H1 (cell line): ENCODE results near the gene LAIR1. TPM values are rescaled to one million over a fixed set of nuclear protein-coding genes. Genes with fewer than 3 reads are reported as not detected.
A peak's percentile ranks its signal among the peaks of the same experiment; 100 is the strongest.

Experiments
- CTCF ChIA-PET: fragments of 300-600 bp; sonication (Branson Sonifier 250); formaldehyde crosslinking; loops from one replicate; lab custom pipeline; 2021; ENCODE audit not compliant: partially characterized antibody; lab: Charles Lee
- POLR2A ChIA-PET: fragments of 300-600 bp; sonication (Branson Sonifier 250); formaldehyde crosslinking; loops from one replicate; lab custom pipeline; 2021; ENCODE audit warnings: inconsistent platforms; ENCODE audit not compliant: partially characterized antibody; lab: Charles Lee
- DNase-seq, 2 experiments: peaks; one replicate each; pipeline versions ENCODE4 v3.0.0 to v3.0.0-alpha.2; 2010 to 2022; ENCODE audit warnings: low spot score in 2 of 2, low read depth in 1 of 2, mixed read lengths in 1 of 2
- FAIRE-seq: peaks from 2 replicates; lab custom pipeline; 2011; peaks lifted over from hg19 to GRCh38; lab: Jason Lieb, UNC
- H2AFZ ChIP-seq: 2 replicates; pipeline ENCODE4 v1.8.1; 2012; ENCODE audit warnings: low read length, inconsistent platforms
- H2AK5ac ChIP-seq: 2 replicates; pipeline ENCODE4 v1.6.1; 2013; ENCODE audit warnings: low read depth, low read length
- H2BK120ac ChIP-seq: replicated peaks from 2 replicates; pipeline ENCODE3; 2013; ENCODE audit warnings: low read depth, low read length, inconsistent platforms
- H2BK12ac ChIP-seq: 2 replicates; pipeline ENCODE4 v1.6.1; 2013; ENCODE audit warnings: low read depth, low read length
- H2BK15ac ChIP-seq: 2 replicates; pipeline ENCODE4 v1.6.1; 2013; ENCODE audit warnings: low read length
- H2BK20ac ChIP-seq: 2 replicates; pipeline ENCODE4 v1.6.1; 2013; ENCODE audit warnings: low read length
- H2BK5ac ChIP-seq: 2 replicates; pipeline ENCODE4 v1.6.1; 2013; ENCODE audit warnings: low read depth, low read length
- H3K14ac ChIP-seq: 2 replicates; pipeline ENCODE4 v1.6.1; 2013; ENCODE audit warnings: inconsistent platforms; ENCODE audit not compliant: insufficient read length
- H3K18ac ChIP-seq: 2 replicates; pipeline ENCODE4 v1.6.1; 2013; ENCODE audit warnings: low read length; ENCODE audit errors: extremely low read depth
- H3K23ac ChIP-seq: 2 replicates; pipeline ENCODE4 v1.6.1; 2013; ENCODE audit warnings: inconsistent platforms; ENCODE audit not compliant: insufficient read length
- H3K23me2 ChIP-seq: 2 replicates; pipeline ENCODE4 v1.6.1; 2013; ENCODE audit warnings: low read depth, low read length
- H3K27ac ChIP-seq: 2 replicates; pipeline ENCODE4 v1.6.1; 2011; ENCODE audit warnings: low read depth, low read length, inconsistent platforms
- H3K27me3 ChIP-seq, 4 experiments: replicated peaks in 1 of 4; 1 replicate in 1 of 4; 2 replicates in 3 of 4; pipeline versions ENCODE4 v1.6.1 to v1.8.1; 2011 to 2013; ENCODE audit warnings: low read length in 3 of 4, mild to moderate bottlenecking in 3 of 4, inconsistent platforms in 2 of 4, mixed read lengths in 2 of 4, moderate library complexity in 1 of 4; ENCODE audit not compliant: control insufficient read depth in 3 of 4, insufficient read depth in 3 of 4; ENCODE audit errors: extremely low read depth in 1 of 4
- H3K36me3 ChIP-seq, 4 experiments: 2 replicates each; pipeline versions ENCODE4 v1.6.1 to v1.8.1; 2011 to 2013; ENCODE audit warnings: mild to moderate bottlenecking in 4 of 4, low read length in 3 of 4, moderate library complexity in 2 of 4, control low read depth in 1 of 4, inconsistent platforms in 1 of 4; ENCODE audit not compliant: insufficient read depth in 4 of 4, control insufficient read depth in 2 of 4
- H3K4ac ChIP-seq: replicated peaks from 2 replicates; pipeline ENCODE3; 2013; ENCODE audit warnings: low read length, low read depth, mixed read lengths, inconsistent platforms; ENCODE audit not compliant: insufficient read length
- H3K4me1 ChIP-seq, 4 experiments: replicated peaks in 1 of 4; 1 replicate in 1 of 4; 2 replicates in 3 of 4; pipeline versions ENCODE4 v1.6.1 to v1.8.1; 2011 to 2013; ENCODE audit warnings: low read length in 3 of 4, inconsistent platforms in 2 of 4, mixed read lengths in 1 of 4; ENCODE audit not compliant: insufficient read depth in 4 of 4, control insufficient read depth in 3 of 4
- H3K4me2 ChIP-seq, 2 experiments: 2 replicates each; pipeline versions ENCODE4 v1.6.1 to v1.8.1; 2011 to 2013; ENCODE audit warnings: low read depth in 2 of 2, low read length in 2 of 2, control low read depth in 1 of 2, inconsistent platforms in 1 of 2, mild to moderate bottlenecking in 1 of 2; ENCODE audit not compliant: insufficient read depth in 1 of 2
- H3K4me3 ChIP-seq, 4 experiments: fragments of 200-600, 300-600 bp in 1 of 4; sonication (generic), shearing (Covaris generic), sonication (Bioruptor Twin) in 1 of 4; 2 replicates each; pipeline versions ENCODE4 v1.5.1 to v1.8.1; 2011 to 2016; ENCODE audit warnings: low read length in 4 of 4, low read depth in 3 of 4, control low read depth in 2 of 4, inconsistent platforms in 2 of 4, mild to moderate bottlenecking in 2 of 4, mixed read lengths in 1 of 4, moderate library complexity in 1 of 4; ENCODE audit not compliant: insufficient read depth in 2 of 4; ENCODE audit errors: extremely low read depth in 1 of 4
- H3K56ac ChIP-seq: replicated peaks from 2 replicates; pipeline ENCODE3; 2013; ENCODE audit warnings: low read depth, mild to moderate bottlenecking, mixed read lengths, low read length, inconsistent platforms; ENCODE audit not compliant: insufficient read length
- H3K79me1 ChIP-seq: 2 replicates; pipeline ENCODE4 v1.6.1; 2013; ENCODE audit warnings: low read depth, low read length, control low read depth
- H3K79me2 ChIP-seq, 2 experiments: 2 replicates each; pipeline versions ENCODE4 v1.6.1 to v1.8.1; 2012 to 2013; ENCODE audit warnings: low read length in 2 of 2, mild to moderate bottlenecking in 2 of 2, inconsistent platforms in 1 of 2; ENCODE audit not compliant: insufficient read depth in 2 of 2, control insufficient read depth in 1 of 2
- H3K9ac ChIP-seq, 4 experiments: replicated peaks in 1 of 4; 1 replicate in 1 of 4; 2 replicates in 3 of 4; pipeline versions ENCODE4 v1.6.1 to v1.8.1; 2011 to 2013; ENCODE audit warnings: low read depth in 3 of 4, low read length in 3 of 4, control low read depth in 2 of 4, mild to moderate bottlenecking in 2 of 4, moderate library complexity in 2 of 4, inconsistent platforms in 1 of 4; ENCODE audit errors: extremely low read depth in 1 of 4
- H3K9me3 ChIP-seq, 2 experiments: 2 replicates each; pipeline versions ENCODE4 v1.6.1 to v1.8.1; 2012 to 2013; ENCODE audit warnings: mild to moderate bottlenecking in 2 of 2, moderate library complexity in 2 of 2, control low read depth in 1 of 2, inconsistent platforms in 1 of 2, low read depth in 1 of 2, low read length in 1 of 2, mixed read lengths in 1 of 2; ENCODE audit not compliant: insufficient read depth in 2 of 2
- H4K20me1 ChIP-seq, 2 experiments: replicated peaks in 1 of 2; 2 replicates each; pipeline versions ENCODE3 to v1.8.1; 2011 to 2013; ENCODE audit warnings: inconsistent platforms in 2 of 2, low read length in 2 of 2, mild to moderate bottlenecking in 1 of 2; ENCODE audit not compliant: insufficient read depth in 2 of 2, control insufficient read depth in 1 of 2
- H4K5ac ChIP-seq: 2 replicates; pipeline ENCODE4 v1.6.1; 2013; ENCODE audit warnings: low read length, low read depth, mixed read lengths, inconsistent platforms; ENCODE audit not compliant: insufficient read length
- H4K8ac ChIP-seq: 2 replicates; pipeline ENCODE4 v1.8.0; 2013; ENCODE audit warnings: mild to moderate bottlenecking, moderate library complexity, low read length, inconsistent platforms; ENCODE audit not compliant: insufficient read depth; ENCODE audit errors: extremely low read depth
- H4K91ac ChIP-seq: replicated peaks from 2 replicates; pipeline ENCODE3; 2013; ENCODE audit warnings: low read length, mixed read lengths, inconsistent platforms; ENCODE audit not compliant: insufficient read length
- EP300 ChIP-seq, 2 experiments: IDR thresholded peaks; 1 replicate in 1 of 2; 2 replicates in 1 of 2; pipeline ENCODE4 v1.6.1; 2011 to 2012; ENCODE audit warnings: low read depth in 2 of 2, low read length in 2 of 2, mild to moderate bottlenecking in 2 of 2, borderline replicate concordance in 1 of 2, inconsistent platforms in 1 of 2, moderate library complexity in 1 of 2
- FOSL1 ChIP-seq: IDR thresholded peaks from 2 replicates; pipeline ENCODE4 v1.6.1; 2011; ENCODE audit warnings: mild to moderate bottlenecking, low read depth, low read length, moderate library complexity; ENCODE audit not compliant: insufficient read depth
- GTF2F1 ChIP-seq: IDR thresholded peaks from 2 replicates; pipeline ENCODE4 v1.6.1; 2012; ENCODE audit warnings: low read depth, low read length, improper control_type of control experiment, borderline replicate concordance
- HDAC2 ChIP-seq, 2 experiments: fragments of 300-600 bp in 1 of 2; sonication (generic) in 1 of 2; IDR thresholded peaks; 2 replicates each; pipeline ENCODE4 v1.6.1; 2011 to 2012; ENCODE audit warnings: low read depth in 2 of 2, low read length in 2 of 2, mild to moderate bottlenecking in 2 of 2, moderate library complexity in 2 of 2, borderline replicate concordance in 1 of 2, inconsistent platforms in 1 of 2
- YY1 ChIP-seq: IDR thresholded peaks from 2 replicates; pipeline ENCODE4 v1.6.1; 2011; ENCODE audit warnings: low read depth, mild to moderate bottlenecking, low read length
- ZNF274 ChIP-seq: IDR thresholded peaks from 2 replicates; pipeline ENCODE4 v1.7.0; 2012; ENCODE audit warnings: low read length, borderline replicate concordance; ENCODE audit errors: extremely low read depth
- whole genome bisulfite sequencing, 2 experiments: shearing (Covaris generic) in 1 of 2; methylation state at CpG; one replicate each; pipeline versions ENCODE4 v1.1.6 to v1.1.7; 2013 to 2015; ENCODE audit warnings: low lambda C conversion rate in 2 of 2, mixed read lengths in 2 of 2, inconsistent platforms in 1 of 2, low coverage in 1 of 2, missing lambda C conversion rate in 1 of 2; ENCODE audit not compliant: insufficient replicate concordance in 2 of 2, insufficient coverage in 1 of 2, insufficient read length in 1 of 2; ENCODE audit errors: extremely low coverage in 1 of 2, missing lambda C conversion rate in 1 of 2; 5-methylcytosine and 5-hydroxymethylcytosine counted together
- polyA plus RNA-seq, 7 experiments: library from polyadenylated mRNA; depleted of rRNA in 3 of 7; stranded (reverse) in 5 of 7; unstranded in 2 of 7; fragments of >200 nt in 5 of 7; fragments of 200-250 nt in 2 of 7; gene quantifications; 1 replicate in 5 of 7; 2 replicates in 1 of 7; 4 replicates in 1 of 7; pipeline versions ENCODE4 v1.2.1 to v1.2.3, GENCODE V29; 2011 to 2013; ENCODE audit warnings: missing spikeins in 2 of 7, mixed read lengths in 2 of 7
- total RNA-seq: library from RNA; stranded (reverse); fragmentation: NEBNext Ultra II Directional; extraction: Animal tissue kit (Norgen Biotek cat#: 25700); gene quantifications from 2 replicates; pipeline ENCODE4 v1.2.1, GENCODE V29; 2021

Gene LAIR1
- total and polyA plus RNA-seq, 2 of the 8 experiments (the other 6 are each of a cell fraction or from before 2014, with no cell fraction given) = 0.18 TPM; not detected in 1

DNA sequence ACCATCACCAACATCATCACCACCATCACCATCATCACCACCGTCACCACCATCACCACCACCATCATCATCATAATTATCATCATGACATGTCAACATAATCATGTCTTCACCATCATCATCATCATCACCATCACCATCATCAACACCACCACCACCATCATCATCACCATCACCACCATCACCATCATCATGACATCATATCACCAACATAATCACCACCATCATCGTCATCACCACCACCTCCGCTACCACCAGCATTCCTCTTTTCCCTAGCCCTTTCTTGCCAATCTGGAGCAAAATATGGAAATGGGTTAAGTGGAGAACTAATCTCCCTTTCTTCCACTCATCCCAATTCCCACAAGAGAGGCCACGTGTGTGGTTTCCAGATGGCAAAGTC is 49.4 kb upstream of the LAIR1 start:
- ChIA-PET POLR2A (no interaction called here), CTCF (interaction anchor here (2.7 kb wide), 1 partner anchor 14 kb away, joined by 39 read pairs; no protein-coding TSS in a partner anchor)
- peaks cover 0 to 6% of the 10 kb centered on the region in 2 experiments; a peak in 1 of 4 replicates for H3K9me3 ChIP-seq
- H3K23me2 ChIP-seq = peaks cover 26% of the 10 kb centered on the region
- H2BK15ac ChIP-seq = no peak overlapping the region
- no peak overlapping the region for H3K56ac ChIP-seq
- no peak overlapping the region; a peak in 1 of 4 replicates for H3K4me2 ChIP-seq
- FAIRE-seq = no peak
- no peak overlapping the region for H4K91ac ChIP-seq
- H2BK5ac ChIP-seq = no peak overlapping the region
- 0 out of 2 replicates have a peak overlapping the region, but pooled peaks have one; percentile 59 for H2AK5ac ChIP-seq
- peak overlapping the region; percentile 71; the same call in 1 of the 2 replicates for H2BK12ac ChIP-seq
- 92% methylated on average over 4 of the region's 4 CpGs; no CpG with 5 or more reads in 1 of the 2 experiments for WGBS, 2 experiments
- no peak overlapping the region for H3K4ac ChIP-seq
- peaks cover 0 to 7% of the 10 kb centered on the region in 2 experiments for H4K20me1 ChIP-seq
- TF ChIP-seq EP300 (IDR thresholded peaks at IDR 0.05; ENCODE audit: borderline replicate concordance in 1 of 2, low read depth in 2 of 2, low read length in 2 of 2) (no peak), YY1 (no peak), GTF2F1 (no peak), FOSL1 (no peak), ZNF274 (no peak), HDAC2 (IDR thresholded peaks at IDR 0.05; ENCODE audit: borderline replicate concordance in 1 of 2, low read depth in 2 of 2, low read length in 2 of 2) (no peak)
- TF ChIP-seq, all 59 proteins: peak for 0
- Histone ChIP-seq H3K23ac (no peak overlapping the region), H2AFZ (no peak overlapping the region), H3K36me3 (peaks cover 0 to 7% (median 0%) of the 10 kb centered on the region in 4 experiments; a peak in 3 of 8 replicates), H4K8ac (no peak overlapping the region), H3K27me3 (peaks cover 6 to 25% (median 21%) of the 10 kb centered on the region in 4 experiments), H2BK20ac (no peak overlapping the region), H3K9ac (no peak overlapping the region), H3K14ac (no peak overlapping the region), H3K27ac (no peak overlapping the region), H3K18ac (no peak overlapping the region), H3K4me1 (peaks cover 4 to 26% (median 18%) of the 10 kb centered on the region in 4 experiments), H4K5ac (no peak overlapping the region), H3K4me3 (no peak overlapping the region), H3K79me2 (peaks cover 7 to 8% of the 10 kb centered on the region in 2 experiments; a peak in 2 of 4 replicates), H3K79me1 (peaks cover 11% of the 10 kb centered on the region; the same call in 1 of the 2 replicates), H2BK120ac (no peak overlapping the region)
- DNase-seq = no peak
